ENCODE data around the gene TTC39B.

Gene TTC39B

DNA sequence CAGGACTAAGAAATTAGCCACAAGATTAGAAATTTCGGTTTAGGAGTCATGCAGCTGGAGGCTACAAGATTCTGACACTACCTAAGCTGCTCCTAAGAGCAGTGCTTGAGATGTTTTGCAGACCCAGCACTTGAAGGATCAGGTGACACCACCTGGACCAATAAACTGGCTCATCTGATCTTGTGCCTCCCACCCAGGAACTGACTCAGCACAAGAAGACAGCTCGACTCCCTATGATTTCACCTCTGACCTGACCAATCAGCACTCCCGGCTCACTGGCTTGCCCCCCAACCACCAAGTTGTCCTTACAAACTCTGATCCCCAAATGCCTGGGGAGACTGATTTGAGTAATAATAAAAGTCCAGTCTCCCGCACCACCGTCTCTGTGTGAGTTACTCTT is 170.4 kb downstream of the TTC39B start:
- Histone ChIP-seq H2AFZ (no peak overlapping the region), H3K4me1 (no peaks in the 10 kb centered on the region), H3K9me3 (ENCODE audit: control insufficient read depth, low read length) (no peaks in the 10 kb centered on the region), H3K4me3 (ENCODE audit: low read depth, low read length) (no peak overlapping the region), H3K9ac (no peak overlapping the region), H3K36me3 (ENCODE audit: control insufficient read depth, insufficient read depth, low read length) (no peaks in the 10 kb centered on the region), H3K4me2 (ENCODE audit: low read length) (no peak overlapping the region), H3K79me2 (no peaks in the 10 kb centered on the region), H3K27me3 (ENCODE audit: control insufficient read depth, insufficient read depth, low read length) (no peaks in the 10 kb centered on the region), H3K27ac (no peak overlapping the region)
- TF ChIP-seq, protein P1, sequence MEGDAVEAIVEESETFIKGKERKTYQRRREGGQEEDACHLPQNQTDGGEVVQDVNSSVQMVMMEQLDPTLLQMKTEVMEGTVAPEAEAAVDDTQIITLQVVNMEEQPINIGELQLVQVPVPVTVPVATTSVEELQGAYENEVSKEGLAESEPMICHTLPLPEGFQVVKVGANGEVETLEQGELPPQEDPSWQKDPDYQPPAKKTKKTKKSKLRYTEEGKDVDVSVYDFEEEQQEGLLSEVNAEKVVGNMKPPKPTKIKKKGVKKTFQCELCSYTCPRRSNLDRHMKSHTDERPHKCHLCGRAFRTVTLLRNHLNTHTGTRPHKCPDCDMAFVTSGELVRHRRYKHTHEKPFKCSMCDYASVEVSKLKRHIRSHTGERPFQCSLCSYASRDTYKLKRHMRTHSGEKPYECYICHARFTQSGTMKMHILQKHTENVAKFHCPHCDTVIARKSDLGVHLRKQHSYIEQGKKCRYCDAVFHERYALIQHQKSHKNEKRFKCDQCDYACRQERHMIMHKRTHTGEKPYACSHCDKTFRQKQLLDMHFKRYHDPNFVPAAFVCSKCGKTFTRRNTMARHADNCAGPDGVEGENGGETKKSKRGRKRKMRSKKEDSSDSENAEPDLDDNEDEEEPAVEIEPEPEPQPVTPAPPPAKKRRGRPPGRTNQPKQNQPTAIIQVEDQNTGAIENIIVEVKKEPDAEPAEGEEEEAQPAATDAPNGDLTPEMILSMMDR (IDR thresholded peaks at IDR 0.05): no peak

DNA sequence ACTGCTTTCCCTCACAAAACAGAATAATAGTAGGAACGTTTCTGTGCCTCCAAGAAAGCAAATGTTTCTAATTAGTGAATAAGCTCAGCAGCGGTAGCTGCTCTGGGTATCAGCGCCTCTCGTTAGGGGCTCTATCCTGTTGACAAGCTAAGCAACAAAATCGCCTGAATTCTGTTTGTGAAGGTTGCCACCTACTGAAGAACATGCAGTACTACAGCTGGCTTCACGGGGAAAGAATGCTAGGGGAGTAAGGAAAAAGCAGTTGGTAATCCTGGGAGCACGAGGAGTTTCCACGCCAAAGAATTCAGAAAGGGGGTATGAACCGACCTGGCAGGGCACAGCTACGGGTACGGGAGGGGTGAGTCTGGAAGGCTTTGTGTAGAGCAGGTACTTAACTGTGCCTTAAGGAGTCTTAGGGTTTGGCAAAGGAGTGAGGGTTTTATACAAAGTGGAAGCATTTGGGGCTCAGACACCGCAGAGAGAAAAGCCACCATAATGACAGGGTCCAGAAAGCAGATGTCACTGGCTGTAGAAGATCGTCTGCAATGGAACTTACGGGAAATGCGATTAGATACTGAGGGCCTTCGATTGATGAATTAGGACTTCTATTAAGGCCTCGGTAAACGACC is 171.7 kb downstream of the TTC39B start:
- peak overlapping the region; percentile 46 for H3K4me2 ChIP-seq (ENCODE audit: low read length)
- no peaks in the 10 kb centered on the region for H3K27me3 ChIP-seq (ENCODE audit: control insufficient read depth, insufficient read depth, low read length)
- H2AFZ ChIP-seq: peak overlapping the region; percentile 68
- H3K4me1 ChIP-seq: no peaks in the 10 kb centered on the region
- no peaks in the 10 kb centered on the region for H3K9me3 ChIP-seq (ENCODE audit: control insufficient read depth, low read length)
- H3K9ac ChIP-seq: no peak overlapping the region
- H3K4me3 ChIP-seq (ENCODE audit: low read depth, low read length): no peak overlapping the region
- TF ChIP-seq, protein P1 (IDR thresholded peaks at IDR 0.05): peak; percentile 65
- no peak overlapping the region for H3K27ac ChIP-seq
- H3K36me3 ChIP-seq (ENCODE audit: control insufficient read depth, insufficient read depth, low read length): no peaks in the 10 kb centered on the region
- no peaks in the 10 kb centered on the region for H3K79me2 ChIP-seq

DNA sequence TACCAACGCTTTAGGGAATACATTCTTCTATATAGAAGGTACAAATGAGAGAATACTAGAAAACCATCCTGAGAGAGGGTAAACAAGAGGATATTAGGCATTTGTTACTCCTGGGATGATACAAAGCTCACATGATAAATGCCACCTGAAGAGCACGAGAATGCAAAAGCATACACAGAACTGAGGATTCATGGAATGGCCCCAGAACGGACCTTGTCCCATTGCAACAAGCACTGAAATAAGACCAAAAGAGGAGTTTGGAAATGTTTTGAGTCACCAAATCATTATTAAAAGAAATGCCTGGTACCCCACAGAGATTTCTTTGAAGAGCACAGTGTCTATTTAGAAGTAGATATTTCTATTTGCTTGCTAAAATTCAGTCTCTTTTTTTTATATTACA is 173.5 kb downstream of the TTC39B start:
- Histone ChIP-seq H3K36me3 (ENCODE audit: control insufficient read depth, insufficient read depth, low read length) (no peaks in the 10 kb centered on the region), H2AFZ (no peak overlapping the region), H3K9me3 (ENCODE audit: control insufficient read depth, low read length) (no peaks in the 10 kb centered on the region), H3K4me1 (no peaks in the 10 kb centered on the region), H3K4me2 (ENCODE audit: low read length) (no peak overlapping the region), H3K27me3 (ENCODE audit: control insufficient read depth, insufficient read depth, low read length) (no peaks in the 10 kb centered on the region), H3K79me2 (no peaks in the 10 kb centered on the region), H3K9ac (no peak overlapping the region), H3K27ac (no peak overlapping the region), H3K4me3 (ENCODE audit: low read depth, low read length) (no peak overlapping the region)
- TF ChIP-seq, protein P1 (IDR thresholded peaks at IDR 0.05): no peak

DNA sequence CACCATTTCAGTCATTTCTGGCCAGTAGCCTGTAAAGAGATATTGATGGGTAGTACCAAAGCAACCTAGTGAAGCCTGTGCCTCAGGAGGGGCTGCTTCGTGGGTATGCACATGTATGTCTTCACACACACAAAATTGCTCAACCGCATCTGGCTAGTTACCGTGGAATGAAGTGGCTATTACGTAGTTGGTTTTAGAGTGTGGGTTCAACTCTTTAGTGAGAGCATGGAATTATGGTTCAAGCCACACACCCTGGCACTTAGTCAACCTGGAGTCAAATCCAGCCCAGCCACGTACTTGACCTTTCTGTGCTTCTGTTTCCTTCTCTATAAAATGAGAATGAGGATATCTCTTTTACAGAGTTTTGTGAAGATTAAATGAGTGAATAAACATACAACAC is 174.9 kb downstream of the TTC39B start:
- H3K4me3 ChIP-seq (ENCODE audit: low read depth, low read length): no peak overlapping the region
- H3K9ac ChIP-seq: no peak overlapping the region
- no peaks in the 10 kb centered on the region for H3K4me1 ChIP-seq
- H3K36me3 ChIP-seq (ENCODE audit: control insufficient read depth, insufficient read depth, low read length): no peaks in the 10 kb centered on the region
- no peaks in the 10 kb centered on the region for H3K27me3 ChIP-seq (ENCODE audit: control insufficient read depth, insufficient read depth, low read length)
- TF ChIP-seq, protein P1 (IDR thresholded peaks at IDR 0.05): no peak
- H3K79me2 ChIP-seq: no peaks in the 10 kb centered on the region
- H3K9me3 ChIP-seq (ENCODE audit: control insufficient read depth, low read length): no peaks in the 10 kb centered on the region
- H3K27ac ChIP-seq: no peak overlapping the region
- no peak overlapping the region for H2AFZ ChIP-seq
- H3K4me2 ChIP-seq (ENCODE audit: low read length): no peak overlapping the region

DNA sequence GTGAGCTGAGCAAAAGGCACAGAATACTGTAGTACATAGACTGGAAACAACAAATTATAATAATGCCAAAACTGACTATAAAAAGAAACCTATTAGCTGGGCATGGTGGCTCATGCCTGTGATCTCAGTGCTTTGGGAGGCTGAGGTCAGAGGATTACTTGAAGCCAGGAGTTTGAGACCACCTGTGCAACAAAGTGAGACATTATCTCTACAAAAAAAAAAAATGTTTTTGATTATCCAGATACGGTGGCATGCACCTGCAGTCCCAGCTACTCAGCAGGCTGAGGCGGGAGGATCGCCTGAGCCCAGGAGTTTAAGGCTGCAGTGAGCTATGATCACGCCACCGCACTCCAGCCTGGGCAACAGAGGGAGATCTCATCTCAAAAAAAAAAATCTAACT is 175.9 kb downstream of the TTC39B start:
- no peaks in the 10 kb centered on the region for H3K79me2 ChIP-seq
- H3K36me3 ChIP-seq (ENCODE audit: control insufficient read depth, insufficient read depth, low read length): no peaks in the 10 kb centered on the region
- H3K27ac ChIP-seq: no peak overlapping the region
- H2AFZ ChIP-seq: no peak overlapping the region
- no peak overlapping the region for H3K9ac ChIP-seq
- no peak overlapping the region for H3K4me3 ChIP-seq (ENCODE audit: low read depth, low read length)
- H3K4me2 ChIP-seq (ENCODE audit: low read length): no peak overlapping the region
- TF ChIP-seq, protein P1 (IDR thresholded peaks at IDR 0.05): no peak
- H3K4me1 ChIP-seq: no peaks in the 10 kb centered on the region
- H3K27me3 ChIP-seq (ENCODE audit: control insufficient read depth, insufficient read depth, low read length): no peaks in the 10 kb centered on the region
- no peaks in the 10 kb centered on the region for H3K9me3 ChIP-seq (ENCODE audit: control insufficient read depth, low read length)
